ENCODE measurements around the gene MCTP1. TPM values are rescaled to one million over a fixed set of nuclear protein-coding genes. Genes with fewer than 3 reads are reported as not detected.
"Not testable (repeated sequence)": the region's sequence is repeated elsewhere in the genome, so short reads cannot be mapped to it uniquely, and the experiment has no call there.

MCTP1 gene
- polyA plus RNA-seq, 1 donor from 2014 or later, result 1.9 TPM

- Histone ChIP-seq H2AFZ (ENCODE audit: low read depth, low read length) (no peak overlapping the region), H4K20me1 (ENCODE audit: insufficient read depth) (no peaks in the 10 kb centered on the region), H3K9me2 (ENCODE audit: insufficient read depth, low read length) (no peaks in the 10 kb centered on the region), H3K79me2 (replicated peaks; ENCODE audit: insufficient read depth, low read length) (no peaks in the 10 kb centered on the region), H3K36me3 (ENCODE audit: insufficient read depth, low read length) (no peaks in the 10 kb centered on the region), H3K4me2 (ENCODE audit: low read length) (no peak overlapping the region), H3K9me3 (ENCODE audit: low read length) (no peaks in the 10 kb centered on the region), H3K27ac (ENCODE audit: low read length) (no peak overlapping the region), H3K4me3 (ENCODE audit: low read length) (no peak overlapping the region), H3F3A (ENCODE audit: insufficient read depth, low read length, poor library complexity, severe bottlenecking) (no peaks in the 10 kb centered on the region), H3K27me3 (ENCODE audit: insufficient read depth, low read depth, low read length) (no peaks in the 10 kb centered on the region), H3K9ac (ENCODE audit: low read length) (no peak overlapping the region)
- peak; percentile 17 for TF ChIP-seq POLR2AphosphoS5 (IDR thresholded peaks at IDR 0.05)
- no peak for TF ChIP-seq CTCF (IDR thresholded peaks at IDR 0.05; ENCODE audit: poor library complexity, severe bottlenecking)
- TF ChIP-seq EZH2 (IDR thresholded peaks at IDR 0.05; ENCODE audit: borderline replicate concordance, insufficient read depth, low read length, poor library complexity, severe bottlenecking), result no peak
- TF ChIP-seq MXI1 (conservative IDR thresholded peaks at IDR 0.05; ENCODE audit: poor library complexity, severe bottlenecking), result no peak
- TF ChIP-seq SMC3 (conservative IDR thresholded peaks at IDR 0.05; ENCODE audit: poor library complexity), result no peak
- TF ChIP-seq REST (IDR thresholded peaks at IDR 0.05; ENCODE audit: borderline replicate concordance), result no peak
Observed at GRCh38 chr5:94832685-94833084, 452.2 kb downstream of the MCTP1 start.

DNA sequence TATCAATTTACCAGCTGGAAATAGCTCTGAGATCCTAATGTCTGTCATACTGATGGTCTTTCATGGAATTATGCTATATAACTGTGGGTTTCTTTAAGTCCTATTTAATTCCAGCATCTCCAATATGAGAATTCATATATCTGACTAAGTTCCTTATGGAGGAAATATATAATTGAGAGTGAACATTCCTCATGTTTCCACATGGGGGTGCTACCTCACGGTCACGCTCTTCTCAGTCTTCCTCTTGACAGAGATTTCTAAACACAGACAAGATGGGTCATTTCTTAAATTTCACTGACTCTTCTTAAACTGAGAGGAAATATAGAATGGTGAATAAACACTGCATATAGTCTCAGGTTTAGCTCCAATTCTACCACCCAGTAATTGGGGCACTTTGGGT lies 454.4 kb downstream of the MCTP1 start:
- Histone ChIP-seq H3K36me3 (ENCODE audit: insufficient read depth, low read length) (no peaks in the 10 kb centered on the region), H3K9me3 (ENCODE audit: low read length) (no peaks in the 10 kb centered on the region), H3K4me3 (ENCODE audit: low read length) (no peak overlapping the region), H3K9me2 (ENCODE audit: insufficient read depth, low read length) (no peaks in the 10 kb centered on the region), H3K27ac (ENCODE audit: low read length) (no peak overlapping the region), H3K79me2 (replicated peaks; ENCODE audit: insufficient read depth, low read length) (no peaks in the 10 kb centered on the region), H3K27me3 (ENCODE audit: insufficient read depth, low read depth, low read length) (no peaks in the 10 kb centered on the region), H2AFZ (ENCODE audit: low read depth, low read length) (no peak overlapping the region), H3K4me2 (ENCODE audit: low read length) (no peak overlapping the region), H3K9ac (ENCODE audit: low read length) (no peak overlapping the region), H3F3A (ENCODE audit: insufficient read depth, low read length, poor library complexity, severe bottlenecking) (no peaks in the 10 kb centered on the region), H4K20me1 (ENCODE audit: insufficient read depth) (no peaks in the 10 kb centered on the region)
- TF ChIP-seq TAF1 (IDR thresholded peaks at IDR 0.05; ENCODE audit: low read depth), result no peak
- TF ChIP-seq POLR2AphosphoS5 (IDR thresholded peaks at IDR 0.05), result no peak
- TF ChIP-seq EZH2 (IDR thresholded peaks at IDR 0.05; ENCODE audit: borderline replicate concordance, insufficient read depth, low read length, poor library complexity, severe bottlenecking), result no peak
- no peak for TF ChIP-seq RAD21 (conservative IDR thresholded peaks at IDR 0.05)
- no peak for TF ChIP-seq REST (IDR thresholded peaks at IDR 0.05; ENCODE audit: borderline replicate concordance)
- no peak for TF ChIP-seq CTCF (IDR thresholded peaks at IDR 0.05; ENCODE audit: poor library complexity, severe bottlenecking)
- TF ChIP-seq EP300 (conservative IDR thresholded peaks at IDR 0.05; ENCODE audit: poor library complexity, severe bottlenecking), result no peak
- no peak for TF ChIP-seq MXI1 (conservative IDR thresholded peaks at IDR 0.05; ENCODE audit: poor library complexity, severe bottlenecking)
- no peak for TF ChIP-seq SMC3 (conservative IDR thresholded peaks at IDR 0.05; ENCODE audit: poor library complexity)

- not testable (repeated sequence) for H3K4me2 ChIP-seq (ENCODE audit: low read length); H3F3A ChIP-seq (ENCODE audit: insufficient read depth, low read length, poor library complexity, severe bottlenecking); H3K9me3 ChIP-seq (ENCODE audit: low read length); H3K9ac ChIP-seq (ENCODE audit: low read length); H3K9me2 ChIP-seq (ENCODE audit: insufficient read depth, low read length); H3K27ac ChIP-seq (ENCODE audit: low read length); H4K20me1 ChIP-seq (ENCODE audit: insufficient read depth); H2AFZ ChIP-seq (ENCODE audit: low read depth, low read length); H3K36me3 ChIP-seq (ENCODE audit: insufficient read depth, low read length); H3K27me3 ChIP-seq (ENCODE audit: insufficient read depth, low read depth, low read length); H3K79me2 ChIP-seq (replicated peaks; ENCODE audit: insufficient read depth, low read length); H3K4me3 ChIP-seq (ENCODE audit: low read length)
Observed at GRCh38 chr5:94828222-94828621, 456.7 kb downstream of the MCTP1 start.

All from neural cell (in vitro differentiated cells).